Measurements from ENCODE around the gene OR13C5. TPM values are rescaled to one million over a fixed set of nuclear protein-coding genes. Genes with fewer than 3 reads are reported as not detected.
"Not testable (repeated sequence)": the region's sequence is repeated elsewhere in the genome, so short reads cannot be mapped to it uniquely, and the experiment has no call there.

OR13C5 gene, protein sequence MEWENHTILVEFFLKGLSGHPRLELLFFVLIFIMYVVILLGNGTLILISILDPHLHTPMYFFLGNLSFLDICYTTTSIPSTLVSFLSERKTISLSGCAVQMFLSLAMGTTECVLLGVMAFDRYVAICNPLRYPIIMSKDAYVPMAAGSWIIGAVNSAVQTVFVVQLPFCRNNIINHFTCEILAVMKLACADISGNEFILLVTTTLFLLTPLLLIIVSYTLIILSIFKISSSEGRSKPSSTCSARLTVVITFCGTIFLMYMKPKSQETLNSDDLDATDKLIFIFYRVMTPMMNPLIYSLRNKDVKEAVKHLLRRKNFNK
- not detected in 2 replicates for total RNA-seq (2014; rRNA removed; shearing (Covaris generic))

DNA sequence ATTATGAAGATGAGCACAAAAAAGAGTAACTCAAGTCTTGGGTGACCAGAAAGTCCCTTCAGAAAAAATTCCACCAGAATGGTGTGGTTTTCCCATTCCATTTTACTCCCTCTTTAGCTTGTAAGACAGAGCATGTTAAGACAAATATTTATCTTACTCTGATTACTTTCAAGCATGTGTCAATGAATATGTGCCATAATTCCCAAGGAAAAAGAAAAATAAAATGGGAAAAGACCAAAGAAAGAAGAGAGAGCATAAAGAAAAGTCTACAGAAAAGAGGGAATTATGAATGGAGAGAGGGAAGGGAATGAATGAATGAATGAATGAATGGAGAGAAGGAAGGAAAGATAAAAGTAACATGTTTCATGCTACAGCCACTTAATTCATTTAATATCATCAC is at the start of gene OR13C5:
OR13C5 (minus strand) TSS at position 101 of the 400 bp plus-strand sequence; CDS start at position 101, 0 bp downstream.
- H3K4me1 ChIP-seq (replicated peaks); H3K4me3 ChIP-seq; H3K27me3 ChIP-seq (replicated peaks); H3K27ac ChIP-seq; H3K36me3 ChIP-seq; H3K9me3 ChIP-seq (replicated peaks); DNase-seq (ENCODE audit: low read depth in 1 of 2, low spot score in 2 of 2): not testable (repeated sequence)

DNA sequence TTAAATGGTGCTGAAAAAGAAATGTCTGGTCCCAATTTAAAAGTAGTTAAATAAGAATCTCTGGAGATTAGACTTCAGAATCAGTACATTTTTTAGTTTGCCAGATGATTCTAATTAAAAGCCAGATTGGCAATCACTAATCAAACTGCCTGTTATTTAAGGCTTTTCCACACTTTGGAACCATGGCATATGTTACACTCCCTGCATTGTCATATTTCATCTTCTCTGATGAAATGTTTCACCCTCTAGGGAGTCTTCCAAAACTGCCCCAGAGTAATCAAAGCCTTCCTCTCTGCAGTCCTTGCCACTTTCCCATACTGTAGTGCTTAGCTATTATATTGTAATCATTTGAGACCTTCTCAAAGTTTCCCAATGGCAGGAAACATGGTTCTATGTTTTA is 36.2 kb upstream of the OR13C5 start:
- no peaks in the 10 kb centered on the region for H3K36me3 ChIP-seq
- H3K9me3 ChIP-seq (replicated peaks): no peaks in the 10 kb centered on the region
- no peak for DNase-seq (ENCODE audit: low read depth in 1 of 2, low spot score in 2 of 2)
- no peak overlapping the region for H3K4me3 ChIP-seq
- no peaks in the 10 kb centered on the region for H3K4me1 ChIP-seq (replicated peaks)
- H3K27me3 ChIP-seq (replicated peaks): no peaks in the 10 kb centered on the region
- no peak overlapping the region for H3K27ac ChIP-seq

DNA sequence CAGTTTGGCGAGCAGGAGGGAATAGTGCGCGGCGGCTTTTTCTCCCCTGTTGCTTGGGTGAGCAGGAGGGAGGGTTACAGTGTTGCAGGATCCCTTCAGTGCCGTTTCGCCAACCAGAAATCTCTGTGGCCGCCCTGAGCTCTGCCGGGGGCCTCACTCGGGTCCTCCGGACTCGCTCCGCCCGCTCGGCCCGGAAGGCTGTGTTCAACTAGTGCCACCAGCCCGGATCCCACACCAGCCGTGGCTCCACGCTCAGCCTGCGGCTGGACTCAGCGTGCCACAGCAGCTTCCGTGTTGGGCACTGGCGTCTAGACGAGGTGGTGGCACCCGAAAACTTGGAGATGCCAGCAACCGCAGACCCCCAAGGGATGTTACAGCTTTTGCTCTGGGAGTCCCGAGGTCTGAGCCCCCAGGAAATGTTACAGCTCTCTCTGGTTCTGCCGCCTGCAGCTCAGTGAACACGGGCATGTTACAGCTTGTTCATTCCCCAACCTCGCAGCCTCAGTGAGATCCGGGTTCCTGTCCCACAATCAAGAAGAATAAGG is 34.8 kb upstream of the OR13C5 start:
- H3K4me3 ChIP-seq: no peak overlapping the region
- no peak for DNase-seq (ENCODE audit: low read depth in 1 of 2, low spot score in 2 of 2)
- no peaks in the 10 kb centered on the region for H3K27me3 ChIP-seq (replicated peaks)
- no peaks in the 10 kb centered on the region for H3K9me3 ChIP-seq (replicated peaks)
- H3K4me1 ChIP-seq (replicated peaks): no peaks in the 10 kb centered on the region
- no peaks in the 10 kb centered on the region for H3K36me3 ChIP-seq
- H3K27ac ChIP-seq: no peak overlapping the region

DNA sequence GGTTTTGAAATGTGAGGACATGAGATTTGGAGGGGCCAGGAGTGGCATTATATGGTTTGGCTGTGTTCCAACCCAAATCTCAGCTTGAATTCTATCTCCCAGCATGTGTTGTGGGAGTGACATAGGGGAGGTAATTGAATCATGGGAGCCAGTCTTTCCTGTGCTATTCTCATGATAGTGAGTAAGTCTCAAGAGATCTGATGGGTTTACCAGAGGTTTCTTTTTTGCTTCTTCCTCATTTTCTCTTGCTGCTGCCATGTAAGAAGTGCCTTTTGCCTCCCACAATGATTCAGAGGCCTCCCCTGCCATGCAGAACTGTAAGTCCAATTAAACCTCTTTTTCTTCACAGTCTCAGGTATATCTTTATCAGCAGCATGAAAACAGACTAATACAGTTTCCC is 26.8 kb upstream of the OR13C5 start:
- H3K4me1 ChIP-seq (replicated peaks); H3K9me3 ChIP-seq (replicated peaks); H3K4me3 ChIP-seq; H3K36me3 ChIP-seq; DNase-seq (ENCODE audit: low read depth in 1 of 2, low spot score in 2 of 2); H3K27me3 ChIP-seq (replicated peaks); H3K27ac ChIP-seq: not testable (repeated sequence)

DNA sequence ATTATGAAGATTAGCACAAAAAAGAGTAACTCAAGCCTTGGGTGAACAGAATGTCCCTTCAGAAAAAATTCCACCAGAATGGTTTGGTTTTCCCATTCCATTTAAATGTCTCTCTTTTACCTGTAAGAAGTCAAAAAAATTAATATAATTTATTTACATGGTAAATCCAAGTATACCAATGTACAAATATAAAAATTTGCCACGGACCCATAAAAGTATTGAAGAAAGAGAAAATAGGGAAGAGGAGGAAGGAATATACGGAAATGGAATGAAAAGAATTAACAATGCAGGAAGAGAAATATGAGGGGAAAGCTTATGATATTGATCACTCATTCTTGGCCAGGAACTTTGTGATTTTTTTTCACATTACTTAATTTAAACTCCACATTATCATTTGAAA is 18.9 kb upstream of the OR13C5 start, which contains the start of gene OR13C9:
OR13C9 (minus strand) TSS at position 101 of the 400 bp plus-strand sequence; CDS start at position 101, 0 bp downstream.
- Histone ChIP-seq H3K4me1 (replicated peaks) (no peaks in the 10 kb centered on the region), H3K36me3 (no peaks in the 10 kb centered on the region), H3K9me3 (replicated peaks) (no peaks in the 10 kb centered on the region), H3K27me3 (replicated peaks) (no peaks in the 10 kb centered on the region), H3K4me3 (no peak within 1 kb of the TSS), H3K27ac (no peak within 1 kb of the TSS)
- DNase-seq (ENCODE audit: low read depth in 1 of 2, low spot score in 2 of 2): no peak

DNA sequence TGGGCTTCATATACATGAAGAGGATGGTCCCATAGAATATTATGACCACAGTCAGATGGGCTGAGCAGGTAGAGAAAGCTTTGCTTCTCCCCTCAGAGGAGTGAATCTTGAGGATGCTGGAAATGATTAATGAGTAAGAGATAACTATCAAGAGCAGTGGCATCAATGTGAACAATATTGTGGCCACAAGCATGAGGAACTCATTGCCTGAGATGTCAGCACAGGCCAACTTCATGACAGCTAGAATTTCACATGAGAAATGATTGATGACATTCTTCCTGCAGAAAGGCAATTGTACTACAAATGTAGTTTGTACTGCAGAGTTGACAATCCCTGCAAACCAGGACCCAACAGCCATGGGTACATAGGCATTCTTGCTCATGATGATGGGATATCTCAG is 18.2 kb upstream of the OR13C5 start:
- H3K9me3 ChIP-seq (replicated peaks): no peaks in the 10 kb centered on the region
- no peak overlapping the region for H3K27ac ChIP-seq
- no peak overlapping the region for H3K4me3 ChIP-seq
- H3K36me3 ChIP-seq: no peaks in the 10 kb centered on the region
- no peaks in the 10 kb centered on the region for H3K27me3 ChIP-seq (replicated peaks)
- H3K4me1 ChIP-seq (replicated peaks): no peaks in the 10 kb centered on the region
- DNase-seq (ENCODE audit: low read depth in 1 of 2, low spot score in 2 of 2): no peak

DNA sequence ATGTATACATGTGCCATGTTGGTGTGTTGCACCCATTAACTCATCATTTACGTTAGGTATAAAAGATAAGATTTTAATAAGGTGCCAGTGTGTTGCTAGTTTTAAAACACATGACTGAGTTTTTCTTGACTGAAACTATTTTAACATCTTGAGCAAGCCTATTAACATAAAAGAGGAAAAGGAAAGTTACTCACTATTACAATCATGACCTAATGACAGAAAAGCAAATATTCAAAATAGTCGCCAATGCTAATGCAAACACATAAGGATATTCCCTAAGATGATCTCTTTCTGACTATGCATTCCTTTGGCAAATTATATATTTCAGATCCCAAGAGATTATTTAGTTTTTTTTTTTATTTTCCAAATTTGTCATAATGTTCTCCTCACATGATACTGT is 12.0 kb upstream of the OR13C5 start:
- no peaks in the 10 kb centered on the region for H3K4me1 ChIP-seq (replicated peaks)
- no peak overlapping the region for H3K4me3 ChIP-seq
- no peak overlapping the region for H3K27ac ChIP-seq
- DNase-seq (ENCODE audit: low read depth in 1 of 2, low spot score in 2 of 2): no peak
- H3K9me3 ChIP-seq (replicated peaks): no peaks in the 10 kb centered on the region
- H3K36me3 ChIP-seq: no peaks in the 10 kb centered on the region
- H3K27me3 ChIP-seq (replicated peaks): no peaks in the 10 kb centered on the region

DNA sequence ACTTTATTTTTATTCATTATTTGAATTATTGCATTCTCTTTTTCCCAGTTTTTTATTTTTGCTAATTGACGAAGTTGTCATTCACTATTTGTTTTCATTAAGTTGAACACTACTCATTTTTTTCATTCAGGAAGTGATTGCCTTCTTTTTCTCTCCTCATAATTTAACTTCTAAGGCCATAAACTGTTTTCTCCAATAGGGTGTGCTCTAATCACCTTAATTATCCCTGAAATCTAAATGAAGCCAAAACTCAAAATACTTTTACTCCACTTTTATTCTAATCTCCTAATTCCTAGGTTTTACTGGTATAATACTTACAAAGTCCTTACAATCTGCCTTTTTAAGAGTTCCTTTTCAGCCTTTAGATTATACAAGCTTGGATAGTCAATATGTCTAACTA is 9.1 kb upstream of the OR13C5 start:
- DNase-seq (ENCODE audit: low read depth in 1 of 2, low spot score in 2 of 2): no peak
- Histone ChIP-seq H3K36me3 (no peaks in the 10 kb centered on the region), H3K4me1 (replicated peaks) (no peaks in the 10 kb centered on the region), H3K9me3 (replicated peaks) (no peaks in the 10 kb centered on the region), H3K27ac (no peak overlapping the region), H3K4me3 (no peak overlapping the region), H3K27me3 (replicated peaks) (no peaks in the 10 kb centered on the region)

DNA sequence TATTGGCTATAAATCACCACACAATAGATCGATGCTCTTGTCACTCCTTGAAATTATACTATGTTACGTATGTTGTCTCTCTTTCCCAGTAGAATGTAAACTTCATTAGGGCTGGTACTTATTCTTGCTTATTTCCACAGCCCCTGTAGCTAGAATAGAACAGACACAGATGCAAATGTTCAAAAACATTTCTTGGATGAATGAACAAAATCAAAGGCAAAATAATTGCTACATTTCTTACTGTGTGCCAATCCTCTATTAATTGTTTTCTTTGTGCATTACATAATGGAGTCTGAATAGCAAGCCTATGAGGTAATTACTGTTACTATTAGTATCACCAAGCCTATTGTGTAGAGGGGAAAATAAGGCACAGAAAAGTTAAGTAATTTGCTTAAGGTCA is 6.9 kb upstream of the OR13C5 start:
- no peak overlapping the region for H3K4me3 ChIP-seq
- no peak overlapping the region for H3K27ac ChIP-seq
- H3K4me1 ChIP-seq (replicated peaks): no peaks in the 10 kb centered on the region
- DNase-seq (ENCODE audit: low read depth in 1 of 2, low spot score in 2 of 2): no peak
- no peaks in the 10 kb centered on the region for H3K27me3 ChIP-seq (replicated peaks)
- no peaks in the 10 kb centered on the region for H3K9me3 ChIP-seq (replicated peaks)
- H3K36me3 ChIP-seq: no peaks in the 10 kb centered on the region

DNA sequence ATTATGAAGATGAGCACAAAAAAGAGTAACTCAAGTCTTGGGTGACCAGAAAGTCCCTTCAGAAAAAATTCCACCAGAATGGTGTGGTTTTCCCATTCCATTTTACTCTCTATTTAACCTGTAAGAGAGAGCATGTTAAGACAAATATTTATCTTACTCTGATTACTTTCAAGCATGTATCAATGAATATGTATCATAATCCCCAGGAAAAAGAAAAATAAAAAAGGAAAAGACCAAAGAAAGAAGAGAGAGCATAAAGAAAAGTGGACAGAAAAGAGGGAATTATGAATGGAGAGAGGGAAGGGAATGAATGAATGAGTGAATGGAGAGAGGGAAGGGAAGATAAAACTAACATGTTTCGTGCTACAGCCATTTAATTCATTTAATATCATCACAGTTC is 6.3 kb upstream of the OR13C5 start, which contains the start of gene OR13C2:
OR13C2 (minus strand) TSS at position 101 of the 400 bp plus-strand sequence; CDS start at position 101, 0 bp downstream.
- H3K4me1 ChIP-seq (replicated peaks): not testable (repeated sequence)

DNA sequence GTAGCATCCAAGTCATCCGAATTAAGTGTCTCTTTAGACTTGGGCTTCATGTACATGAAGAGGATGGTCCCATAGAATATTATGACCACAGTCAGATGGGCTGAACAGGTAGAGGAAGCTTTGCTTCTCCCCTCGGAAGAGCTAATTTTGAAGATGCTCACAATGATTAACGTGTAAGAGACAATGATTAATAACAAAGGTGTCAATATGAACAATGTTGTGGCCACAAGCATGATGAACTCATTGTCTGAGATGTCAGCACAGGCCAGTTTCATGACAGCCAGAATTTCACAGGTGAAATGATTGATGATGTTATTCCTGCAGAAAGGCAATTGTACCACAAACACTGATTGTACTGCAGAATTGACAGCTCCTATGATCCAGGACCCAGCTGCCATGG is 5.6 kb upstream of the OR13C5 start:
- no peaks in the 10 kb centered on the region for H3K27me3 ChIP-seq (replicated peaks)
- H3K36me3 ChIP-seq: no peaks in the 10 kb centered on the region
- DNase-seq (ENCODE audit: low read depth in 1 of 2, low spot score in 2 of 2): no peak
- H3K27ac ChIP-seq: no peak overlapping the region
- H3K9me3 ChIP-seq (replicated peaks): no peaks in the 10 kb centered on the region
- no peaks in the 10 kb centered on the region for H3K4me1 ChIP-seq (replicated peaks)
- H3K4me3 ChIP-seq: no peak overlapping the region

More for the DNA sequence above, 6.3 kb upstream of the OR13C5 start, which contains the start of gene OR13C2:
- H3K27ac ChIP-seq; H3K36me3 ChIP-seq; H3K9me3 ChIP-seq (replicated peaks); H3K27me3 ChIP-seq (replicated peaks); H3K4me3 ChIP-seq; DNase-seq (ENCODE audit: low read depth in 1 of 2, low spot score in 2 of 2): not testable (repeated sequence)

DNA sequence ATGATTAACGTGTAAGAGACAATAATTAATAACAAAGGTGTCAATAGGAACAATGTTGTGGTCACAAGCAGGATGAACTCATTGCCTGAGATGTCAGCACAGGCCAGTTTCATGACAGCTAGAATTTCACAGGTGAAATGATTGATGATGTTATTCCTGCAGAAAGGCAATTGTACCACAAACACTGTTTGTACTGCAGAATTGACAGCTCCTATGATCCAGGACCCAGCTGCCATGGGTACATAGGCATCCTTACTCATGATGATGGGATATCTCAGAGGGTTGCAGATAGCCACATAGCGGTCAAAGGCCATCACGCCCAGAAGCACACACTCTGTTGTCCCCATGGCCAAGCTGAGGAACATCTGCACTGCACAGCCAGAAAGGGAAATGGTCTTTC is 464 bp downstream of the OR13C5 start:
- not testable (repeated sequence) for H3K4me3 ChIP-seq; H3K27me3 ChIP-seq (replicated peaks); DNase-seq (ENCODE audit: low read depth in 1 of 2, low spot score in 2 of 2); H3K36me3 ChIP-seq; H3K4me1 ChIP-seq (replicated peaks); H3K27ac ChIP-seq; H3K9me3 ChIP-seq (replicated peaks)

DNA sequence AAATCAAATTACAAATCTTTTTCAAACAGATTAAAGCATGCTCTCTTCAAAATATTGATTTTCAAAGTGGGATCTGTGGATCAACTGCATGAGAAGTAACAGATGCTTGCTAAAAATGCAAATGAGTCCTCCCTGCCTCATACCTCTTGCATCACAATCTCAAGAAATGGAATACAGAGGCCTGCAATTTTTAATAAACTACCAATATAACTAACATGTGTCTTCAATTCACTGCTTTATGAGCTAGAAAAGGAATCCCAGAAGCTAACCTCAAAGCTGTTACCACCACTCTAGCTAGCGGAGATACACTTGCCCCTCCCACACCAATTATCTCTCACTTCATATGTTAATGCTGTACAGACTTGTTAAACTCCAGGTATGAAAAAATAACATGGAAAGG is 9.6 kb downstream of the OR13C5 start:
- H3K4me3 ChIP-seq: no peak overlapping the region
- no peaks in the 10 kb centered on the region for H3K4me1 ChIP-seq (replicated peaks)
- DNase-seq (ENCODE audit: low read depth in 1 of 2, low spot score in 2 of 2): no peak
- H3K27me3 ChIP-seq (replicated peaks): no peaks in the 10 kb centered on the region
- H3K9me3 ChIP-seq (replicated peaks): no peaks in the 10 kb centered on the region
- H3K27ac ChIP-seq: no peak overlapping the region
- no peaks in the 10 kb centered on the region for H3K36me3 ChIP-seq

DNA sequence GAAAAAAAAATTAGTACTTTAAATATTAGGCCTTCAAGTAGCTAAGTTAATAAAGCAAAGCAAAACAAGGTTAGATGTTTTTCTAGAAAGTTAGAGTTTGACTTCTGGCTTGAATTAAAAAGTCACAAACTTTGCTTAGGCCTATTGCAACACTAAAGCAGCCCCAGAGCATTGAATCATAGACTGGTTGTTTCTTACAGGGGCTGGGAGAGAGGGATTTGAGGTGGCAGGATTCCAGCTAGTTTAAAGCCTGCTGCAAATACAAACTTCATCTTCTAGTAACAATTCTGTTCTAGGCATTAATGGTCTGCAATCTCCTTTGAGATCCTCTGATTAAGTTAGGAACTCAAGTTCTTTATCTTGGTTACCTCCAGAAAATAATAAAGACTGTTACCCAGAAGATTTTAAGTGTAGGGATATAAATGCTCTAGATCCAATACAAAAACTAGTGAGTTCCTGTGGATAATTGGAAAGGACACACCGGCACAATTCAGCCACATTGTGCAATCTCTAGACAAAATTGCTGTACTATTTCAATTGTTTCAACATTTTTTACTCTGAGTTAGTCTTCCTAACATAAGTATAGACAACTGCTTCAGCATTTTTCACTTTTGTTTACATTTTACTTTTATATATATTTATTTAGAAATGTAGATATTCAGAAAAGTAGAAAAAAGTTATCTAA is 12.6 kb downstream of the OR13C5 start:
- H3K36me3 ChIP-seq: no peaks in the 10 kb centered on the region
- H3K9me3 ChIP-seq (replicated peaks): no peaks in the 10 kb centered on the region
- H3K4me3 ChIP-seq: no peak overlapping the region
- H3K27ac ChIP-seq: no peak overlapping the region
- no peaks in the 10 kb centered on the region for H3K27me3 ChIP-seq (replicated peaks)
- no peak for DNase-seq (ENCODE audit: low read depth in 1 of 2, low spot score in 2 of 2)
- no peaks in the 10 kb centered on the region for H3K4me1 ChIP-seq (replicated peaks)
